ENCODE measurements around the gene ITIH5. TPM values are rescaled to one million over a fixed set of nuclear protein-coding genes. Genes with fewer than 3 reads are reported as not detected.

The ITIH5 gene
- polyA plus RNA-seq, 3 donors, result not detected

- Histone ChIP-seq H3K9ac (ENCODE audit: insufficient read depth, low read length, poor library complexity, severe bottlenecking) (no peak overlapping the region), H3K4me2 (replicated peaks; ENCODE audit: extremely low read depth, low read length, poor library complexity, severe bottlenecking) (no peak overlapping the region), H3K9me3 (replicated peaks in 1 of 2; ENCODE audit: control insufficient read depth in 1 of 2, insufficient read depth in 1 of 2, low read length in 2 of 2) (no peaks in the 10 kb centered on the region), H3K4me1 (ENCODE audit: control insufficient read depth in 1 of 2, insufficient read depth in 2 of 2, low read length in 2 of 2) (no peaks in the 10 kb centered on the region), H2AFZ (ENCODE audit: insufficient read depth, low read depth, low read length, poor library complexity, severe bottlenecking) (no peak overlapping the region), H4K20me1 (ENCODE audit: insufficient read depth, low read length) (no peaks in the 10 kb centered on the region), H3K4me3 (replicated peaks in 1 of 3; ENCODE audit: low read depth in 2 of 3, low read length in 3 of 3) (no peak overlapping the region), H3K36me3 (replicated peaks in 1 of 2; ENCODE audit: control insufficient read depth in 1 of 2, insufficient read depth in 2 of 2, low read length in 2 of 2) (no peaks in the 10 kb centered on the region), H3K79me2 (ENCODE audit: insufficient read depth, low read length) (no peaks in the 10 kb centered on the region), H3K27me3 (ENCODE audit: control insufficient read depth in 2 of 2, insufficient read depth in 2 of 2, low read length in 2 of 2) (peaks cover 0 to 8% of the 10 kb centered on the region in 2 donors), H3K27ac (ENCODE audit: low read depth in 1 of 2, low read length in 2 of 2) (no peak overlapping the region)
- H3K27ac Mint-ChIP-seq, result no peak overlapping the region
- no peak overlapping the region for H3K4me3 Mint-ChIP-seq
- H3K4me1 Mint-ChIP-seq, result no peaks in the 10 kb centered on the region
- intact Hi-C loops (cut with micrococcal nuclease), result no loop called here
- DNase-seq, result no peak
- no peaks in the 10 kb centered on the region for H3K36me3 Mint-ChIP-seq
- peaks cover 5 to 23% (median 8%) of the 10 kb centered on the region in 3 donors for H3K27me3 Mint-ChIP-seq (ENCODE audit: low read depth in 3 of 3)
- 87% methylated on average over 2 of the region's 5 CpGs for WGBS (ENCODE audit: insufficient coverage)
- peaks cover 0 to 4% (median 0%) of the 10 kb centered on the region in 7 donors for H3K9me3 Mint-ChIP-seq
- no peak for TF ChIP-seq CTCF (IDR thresholded peaks at IDR 0.05)
Observed at GRCh38 chr10:7707858-7708622, 41.3 kb upstream of the ITIH5 start.

DNA sequence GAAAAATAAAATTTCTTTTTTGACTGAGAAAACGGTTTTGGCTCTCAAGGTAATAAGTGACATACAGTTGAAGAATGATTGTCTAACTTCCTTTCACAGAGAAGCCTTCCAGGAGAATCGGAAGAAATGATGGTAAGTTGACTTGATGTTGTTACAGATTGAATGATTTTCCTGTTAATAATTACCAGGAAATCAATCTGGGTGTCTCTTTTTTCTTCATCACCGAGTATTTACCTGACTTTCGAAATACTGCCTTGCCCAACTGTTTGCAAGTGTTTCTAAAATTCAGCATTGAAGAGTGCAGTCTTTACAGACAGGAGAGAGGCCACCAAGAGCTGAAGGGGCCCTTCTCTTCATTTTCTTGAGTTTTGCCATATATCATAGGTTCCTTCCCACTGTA, 40.3 kb upstream of the ITIH5 start:
- no peak overlapping the region for H3K4me2 ChIP-seq (replicated peaks; ENCODE audit: extremely low read depth, low read length, poor library complexity, severe bottlenecking)
- H2AFZ ChIP-seq (ENCODE audit: insufficient read depth, low read depth, low read length, poor library complexity, severe bottlenecking), result no peak overlapping the region
- H3K4me3 ChIP-seq (replicated peaks in 1 of 3; ENCODE audit: low read depth in 2 of 3, low read length in 3 of 3), result no peak overlapping the region
- no peaks in the 10 kb centered on the region for H3K36me3 ChIP-seq (replicated peaks in 1 of 2; ENCODE audit: control insufficient read depth in 1 of 2, insufficient read depth in 2 of 2, low read length in 2 of 2)
- H3K4me1 ChIP-seq (ENCODE audit: control insufficient read depth in 1 of 2, insufficient read depth in 2 of 2, low read length in 2 of 2), result no peaks in the 10 kb centered on the region
- H3K9ac ChIP-seq (ENCODE audit: insufficient read depth, low read length, poor library complexity, severe bottlenecking), result no peak overlapping the region
- H3K4me3 Mint-ChIP-seq, result no peak overlapping the region
- DNase-seq, result no peak
- H3K27ac ChIP-seq (ENCODE audit: low read depth in 1 of 2, low read length in 2 of 2), result no peak overlapping the region
- H3K9me3 Mint-ChIP-seq, result peaks cover 0 to 4% (median 0%) of the 10 kb centered on the region in 7 donors
- no peak for TF ChIP-seq CTCF (IDR thresholded peaks at IDR 0.05)
- intact Hi-C loops (cut with micrococcal nuclease), result no loop called here
- no peaks in the 10 kb centered on the region for H4K20me1 ChIP-seq (ENCODE audit: insufficient read depth, low read length)
- no peaks in the 10 kb centered on the region for H3K79me2 ChIP-seq (ENCODE audit: insufficient read depth, low read length)
- no peak overlapping the region for H3K27ac Mint-ChIP-seq
- no peaks in the 10 kb centered on the region for H3K4me1 Mint-ChIP-seq
- WGBS (ENCODE audit: insufficient coverage), result no CpG with 5 or more reads among the region's 4 CpGs
- H3K27me3 Mint-ChIP-seq (ENCODE audit: low read depth in 3 of 3), result peaks cover 5 to 28% (median 8%) of the 10 kb centered on the region in 3 donors
- H3K27me3 ChIP-seq (ENCODE audit: control insufficient read depth in 2 of 2, insufficient read depth in 2 of 2, low read length in 2 of 2), result peaks cover 1 to 8% of the 10 kb centered on the region in 2 donors
- no peaks in the 10 kb centered on the region for H3K9me3 ChIP-seq (replicated peaks in 1 of 2; ENCODE audit: control insufficient read depth in 1 of 2, insufficient read depth in 1 of 2, low read length in 2 of 2)
- no peaks in the 10 kb centered on the region for H3K36me3 Mint-ChIP-seq
